Ureter (tissue), 1 donor: ENCODE results near the gene TNFRSF8. TPM values are rescaled to one million over a fixed set of nuclear protein-coding genes. Genes with fewer than 3 reads are reported as not detected.
"Not testable (repeated sequence)": the region's sequence is repeated elsewhere in the genome, so short reads cannot be mapped to it uniquely, and the experiment has no call there.

ENCODE experiments used
- DNase-seq: peaks from one replicate; pipeline ENCODE4 v3.0.0-alpha.2; 2020; ENCODE audit warnings: low spot score
- total RNA-seq: library from RNA; stranded (reverse); gene quantifications from one replicate; pipeline ENCODE4 v1.2.4, GENCODE V29; 2023
- donor health status: DM: yes; HTN: yes; CAD: no.

TNFRSF8 gene
- total RNA-seq, 1 donor from 2014 or later: 0.36 TPM

DNA sequence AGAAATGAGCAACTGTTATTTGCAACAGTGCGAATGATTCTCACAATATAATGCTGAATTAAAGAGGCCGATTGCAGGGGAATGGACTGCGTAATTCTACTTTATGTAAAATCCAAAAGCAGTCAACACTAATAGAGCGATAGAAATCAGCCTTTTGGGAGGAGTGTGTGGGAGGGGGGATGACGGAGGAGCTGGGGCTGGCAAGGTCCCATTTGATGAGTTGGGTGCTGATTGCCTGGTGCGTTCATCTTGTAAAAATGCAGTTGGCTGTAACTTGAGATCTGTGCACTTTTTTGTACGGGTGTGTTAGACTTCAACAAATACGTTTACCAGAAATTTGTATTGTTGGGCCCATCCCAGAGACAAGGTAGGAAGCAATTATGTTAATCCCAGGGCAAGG lies 20.7 kb downstream of the TNFRSF8 start:
- no peak for DNase-seq

DNA sequence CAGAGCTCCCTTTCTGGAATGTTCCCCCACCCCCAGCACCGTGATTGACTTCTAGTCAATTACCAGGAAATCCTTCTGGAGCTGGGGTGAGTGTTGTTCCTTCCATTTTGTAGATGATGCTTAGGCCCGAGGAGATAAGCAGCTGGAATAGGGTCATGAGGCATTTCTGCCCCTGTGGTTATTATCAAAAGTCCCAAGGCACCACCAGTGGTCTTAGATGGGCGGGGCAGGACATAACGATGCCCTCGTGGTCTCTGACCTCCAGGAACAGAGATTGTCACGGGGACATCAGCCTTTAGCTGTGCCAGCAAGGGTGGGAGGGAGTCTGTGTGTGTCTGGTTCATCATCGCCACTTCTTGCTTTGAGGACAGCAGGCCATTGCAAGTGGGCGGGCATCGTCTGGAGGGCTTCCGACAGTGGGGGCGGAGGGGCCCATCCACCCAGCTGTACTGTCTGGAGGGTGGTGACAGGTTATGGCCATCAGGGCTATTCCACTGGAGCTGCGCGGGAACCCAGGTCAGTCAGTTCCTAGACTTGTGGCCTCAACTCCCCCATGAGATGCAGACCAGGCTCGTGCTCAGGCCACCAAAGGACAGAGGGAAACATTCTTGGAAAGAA lies 22.6 kb downstream of the TNFRSF8 start:
- no peak for DNase-seq

DNA sequence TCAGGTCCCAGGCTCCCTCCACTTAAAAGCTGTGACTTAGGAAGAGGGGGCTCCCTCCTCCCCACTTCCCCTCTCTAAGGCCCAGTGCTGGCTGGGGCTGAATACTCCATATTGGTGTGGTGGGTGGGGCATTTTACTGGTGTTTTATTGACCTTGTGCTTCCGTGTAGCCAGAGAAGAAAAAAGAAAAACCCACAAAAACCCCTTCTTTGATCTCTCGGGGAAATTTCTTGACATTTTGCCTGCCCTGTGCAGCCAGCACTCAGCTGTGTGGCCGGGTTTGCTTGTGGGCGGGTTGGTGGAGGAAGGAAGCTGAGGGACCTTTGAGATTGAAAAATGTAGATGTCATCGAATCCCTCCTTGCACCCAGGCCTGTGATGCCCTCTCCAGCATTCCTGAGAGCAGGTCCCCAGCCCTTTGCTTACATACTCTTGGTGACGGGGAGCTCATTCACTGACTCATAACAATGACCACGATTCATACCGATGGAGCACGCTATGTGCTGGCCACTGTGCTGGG lies 24.8 kb downstream of the TNFRSF8 start:
- no peak for DNase-seq

DNA sequence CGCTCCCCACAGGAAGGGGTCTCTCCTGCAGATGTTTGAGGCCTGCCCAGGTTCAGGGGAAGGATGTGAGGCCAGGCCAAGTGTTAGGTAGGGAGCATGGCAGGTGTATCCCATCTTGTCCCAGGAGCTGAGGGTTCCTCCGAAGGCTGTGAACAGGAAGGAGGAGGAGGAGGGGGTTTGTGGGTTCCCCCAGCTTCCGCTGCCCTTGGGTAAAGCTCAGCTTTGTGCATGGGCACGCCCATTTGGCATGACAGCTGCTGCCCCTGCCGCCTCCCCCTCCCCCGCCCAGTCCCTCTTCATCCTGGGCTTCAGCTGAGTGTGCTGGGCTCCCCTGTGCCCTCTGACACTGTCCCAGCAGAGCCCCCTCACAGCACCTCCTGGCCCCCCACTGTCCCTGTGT lies 25.5 kb downstream of the TNFRSF8 start:
- no peak for DNase-seq

DNA sequence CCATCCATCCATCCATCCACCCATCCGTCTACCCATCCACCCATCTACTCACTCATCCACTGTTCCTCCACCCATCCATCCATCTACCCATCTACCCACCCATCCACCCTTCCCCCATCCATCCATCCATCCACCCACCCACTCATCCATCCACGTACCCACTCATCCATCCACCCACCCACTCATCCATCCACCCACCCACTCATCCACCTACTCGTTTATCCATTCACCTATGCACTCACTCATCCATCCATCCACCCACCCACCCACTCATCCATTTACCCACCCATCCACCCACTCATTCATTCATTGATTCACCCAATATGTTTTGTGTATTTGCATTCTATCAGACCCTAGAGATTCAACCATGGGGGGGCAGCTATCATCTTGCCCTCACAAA lies 27.2 kb downstream of the TNFRSF8 start:
- no peak for DNase-seq

DNA sequence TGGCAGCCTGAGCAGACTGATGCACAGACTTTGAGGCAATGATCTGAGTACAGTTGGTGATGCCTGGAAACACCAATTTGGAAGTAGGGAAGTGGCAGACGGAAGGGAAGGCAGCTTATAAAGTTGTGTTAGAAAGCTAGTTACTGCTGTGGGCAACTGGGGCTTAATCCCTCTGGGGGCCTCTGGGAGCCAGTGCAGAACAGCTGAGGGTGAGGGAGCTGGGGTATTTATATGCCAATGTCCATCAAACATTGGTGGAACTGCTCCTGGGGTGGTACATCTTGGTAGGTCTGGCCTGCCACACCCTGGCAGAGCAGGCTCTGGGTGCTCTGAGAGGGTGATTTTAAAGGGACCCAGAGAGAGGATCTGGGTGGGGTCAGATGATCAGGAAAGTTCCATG lies 28.1 kb downstream of the TNFRSF8 start:
- DNase-seq: no peak

DNA sequence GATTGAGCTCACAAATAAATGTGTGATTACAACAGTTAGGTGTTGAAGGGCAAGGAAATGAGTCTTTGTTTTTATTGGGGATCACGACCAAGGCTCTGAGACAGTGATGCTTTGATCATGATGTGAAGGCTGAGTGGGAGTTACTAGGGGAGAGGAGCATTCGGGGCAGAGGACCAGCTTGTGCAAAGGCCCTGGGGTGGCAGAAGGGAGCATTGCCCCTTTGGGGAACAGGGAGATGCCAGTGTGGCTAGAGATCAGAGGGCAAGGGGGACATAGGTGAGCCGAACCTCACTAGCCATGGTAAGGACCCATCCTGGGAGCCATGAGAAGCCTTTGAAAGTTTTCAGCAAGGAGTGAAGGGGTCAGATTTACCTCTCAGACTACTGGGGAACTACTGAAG lies 31.1 kb downstream of the TNFRSF8 start:
- DNase-seq: no peak

DNA sequence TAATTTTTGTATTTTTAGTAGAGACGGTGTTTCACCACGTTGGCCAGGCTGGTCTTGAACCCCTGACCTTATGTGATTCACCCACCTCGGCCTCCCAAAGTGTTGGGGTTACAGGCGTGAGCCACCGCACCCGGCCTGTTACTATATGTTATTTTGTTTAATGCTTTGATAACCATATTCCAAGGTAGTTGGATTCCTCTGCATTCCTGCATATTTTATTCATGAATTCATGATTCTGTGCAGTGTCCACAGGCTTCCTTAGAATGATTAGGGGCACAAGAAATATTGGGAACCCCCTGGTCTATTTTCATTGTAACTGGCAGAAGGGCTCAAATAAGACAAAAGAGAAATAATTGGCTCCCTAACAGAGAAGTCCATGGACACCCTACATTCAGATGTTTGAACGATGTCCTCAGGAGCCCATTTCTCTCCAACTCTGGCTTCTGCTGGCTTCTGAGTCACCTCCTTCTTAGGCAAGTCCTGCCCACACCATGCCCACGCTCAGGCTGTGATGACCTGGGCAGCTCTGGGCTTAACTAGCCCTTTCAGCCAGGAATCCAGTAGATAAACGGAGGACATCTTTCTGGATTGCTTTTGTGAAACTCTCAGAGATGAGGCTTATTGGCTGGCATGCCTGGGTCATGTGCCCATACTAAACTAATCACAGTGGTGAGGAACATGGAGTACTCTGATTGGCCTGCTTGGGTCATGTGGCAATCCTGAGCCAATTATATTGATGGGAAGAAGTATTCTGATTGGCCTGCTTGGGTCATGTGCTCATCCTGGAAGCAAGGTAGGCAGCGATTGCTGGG lies 32.6 kb downstream of the TNFRSF8 start:
- DNase-seq: no peak

DNA sequence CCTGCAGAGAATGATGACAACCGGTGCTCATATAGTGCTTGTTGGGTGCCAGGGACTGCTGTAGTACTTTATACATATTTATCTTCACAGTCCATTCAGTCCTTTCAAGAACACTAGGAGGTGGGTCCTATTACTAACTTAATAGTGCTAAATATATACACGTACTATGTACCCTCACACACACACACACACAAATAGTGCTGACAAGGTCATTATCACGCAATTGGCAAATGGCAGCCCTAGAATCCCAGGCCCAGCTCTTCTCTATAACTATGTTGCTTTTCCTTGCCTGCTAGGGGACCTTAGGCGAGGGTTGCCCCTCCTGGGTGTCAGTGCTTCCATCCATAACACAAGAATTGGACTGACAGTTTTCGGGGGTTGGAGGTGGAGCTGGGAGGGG lies 33.5 kb downstream of the TNFRSF8 start:
- DNase-seq: no peak

DNA sequence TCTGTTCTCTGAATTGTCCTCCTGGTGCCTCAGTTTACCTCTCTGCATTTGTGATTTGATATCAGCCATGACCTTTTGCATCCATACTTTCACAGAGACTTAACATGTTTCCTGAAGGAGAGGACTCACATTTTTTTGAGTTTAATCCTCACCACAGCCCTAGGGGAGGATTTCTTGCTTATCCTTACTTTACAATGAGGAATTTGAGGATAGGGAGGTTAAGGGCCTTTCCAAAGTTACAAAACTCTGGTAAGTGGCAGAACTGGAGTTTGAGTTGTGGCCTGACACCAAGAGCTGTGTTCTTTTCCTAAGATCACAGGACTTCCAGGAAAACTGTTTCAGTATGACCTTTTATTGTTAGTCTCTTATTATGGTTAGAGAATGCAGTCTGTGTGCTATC lies 34.2 kb downstream of the TNFRSF8 start:
- DNase-seq: no peak

DNA sequence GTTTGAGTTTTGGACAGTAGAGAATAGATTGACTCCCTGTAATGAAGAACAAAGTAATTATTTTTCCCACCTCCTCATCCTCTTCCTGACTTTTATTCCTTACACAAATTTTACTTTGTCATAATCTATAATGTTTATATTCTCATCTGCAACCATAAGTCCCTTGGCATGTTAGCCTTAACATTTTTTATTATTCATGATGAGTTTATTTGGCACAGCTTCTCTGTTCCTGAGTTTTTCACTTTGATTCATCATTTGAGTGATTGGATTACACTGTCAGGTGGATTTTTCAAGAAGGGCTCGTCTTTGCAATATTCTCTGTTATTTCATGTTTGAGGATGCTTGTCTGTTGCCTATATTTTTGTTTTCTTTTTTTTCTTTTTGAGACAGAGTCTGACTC lies 35.7 kb downstream of the TNFRSF8 start:
- no peak for DNase-seq

DNA sequence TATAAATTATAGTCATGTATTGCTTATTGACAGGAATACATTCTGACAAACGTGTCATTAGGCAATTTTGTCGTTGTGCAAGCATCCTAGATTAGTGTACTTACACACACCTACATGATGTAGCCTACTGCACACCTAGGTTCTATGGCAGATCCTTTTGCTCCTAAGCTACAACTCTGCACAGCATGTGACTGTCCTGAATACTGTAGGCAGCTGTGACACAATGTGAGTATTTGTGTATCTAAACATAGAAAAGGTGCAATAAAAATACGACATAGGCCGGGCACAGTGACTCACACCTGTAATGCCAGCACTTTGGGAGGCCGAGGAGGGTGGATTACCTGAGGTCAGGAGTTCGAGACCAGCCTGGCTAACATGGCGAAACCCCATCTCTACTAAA lies 36.5 kb downstream of the TNFRSF8 start:
- no peak for DNase-seq

DNA sequence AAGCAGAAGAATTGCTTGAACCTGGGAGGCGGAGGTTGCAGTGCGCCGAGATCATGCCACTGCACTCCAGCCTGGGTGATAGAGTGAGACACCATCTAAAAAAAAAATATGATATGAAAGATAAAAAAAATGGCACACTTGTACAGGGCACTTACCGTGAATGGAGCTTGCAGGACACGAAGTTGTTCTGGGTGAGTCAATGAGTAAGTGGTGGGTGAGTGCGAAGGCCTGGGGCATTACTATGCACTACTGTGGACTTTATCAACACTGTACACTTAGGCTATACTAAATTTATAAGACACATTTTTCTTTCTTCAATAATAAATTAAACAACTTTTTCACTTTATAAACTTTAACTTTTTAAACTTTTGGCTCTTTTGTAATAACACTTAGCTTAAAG lies 37.0 kb downstream of the TNFRSF8 start:
- DNase-seq: no peak

DNA sequence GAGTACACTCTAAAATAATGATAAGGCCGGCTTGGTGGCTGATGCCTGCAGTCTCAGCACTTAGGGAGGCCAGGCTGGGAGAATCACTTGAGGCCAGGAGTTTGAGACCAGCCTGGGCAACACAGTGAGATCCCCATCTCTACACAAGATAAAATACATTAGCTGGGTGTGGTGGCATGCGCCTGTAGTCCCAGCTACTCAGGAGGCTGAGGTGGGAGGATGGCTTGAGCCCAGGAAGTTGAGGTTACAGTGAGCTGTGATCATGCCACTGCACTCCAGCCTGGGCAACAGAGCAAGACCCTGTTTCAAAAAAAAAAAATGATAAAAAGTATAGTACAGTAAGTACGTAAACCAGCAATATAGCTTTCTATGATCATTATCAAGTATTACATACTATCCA lies 38.0 kb downstream of the TNFRSF8 start:
- DNase-seq: not testable (repeated sequence)

DNA sequence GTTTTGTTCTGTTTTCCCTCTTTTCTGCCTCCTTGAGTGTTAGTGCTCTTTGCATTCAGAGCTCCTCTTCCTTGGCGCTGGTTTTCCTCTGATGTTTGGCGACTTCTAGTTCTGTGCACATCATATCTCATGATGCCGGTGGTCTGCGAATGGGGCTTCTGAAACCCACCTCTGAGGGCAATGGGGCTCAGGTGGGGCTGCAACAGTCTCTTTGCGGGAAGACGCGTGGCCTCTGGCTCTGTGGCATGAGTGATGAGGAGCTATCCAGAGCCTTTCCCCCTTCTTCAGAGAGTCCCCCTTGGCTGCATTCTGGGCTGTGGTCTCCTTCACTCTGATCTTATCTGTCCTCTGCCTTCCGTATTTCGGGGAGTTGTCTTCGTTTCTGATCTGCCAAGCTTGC lies 39.0 kb downstream of the TNFRSF8 start:
- DNase-seq: no peak

DNA sequence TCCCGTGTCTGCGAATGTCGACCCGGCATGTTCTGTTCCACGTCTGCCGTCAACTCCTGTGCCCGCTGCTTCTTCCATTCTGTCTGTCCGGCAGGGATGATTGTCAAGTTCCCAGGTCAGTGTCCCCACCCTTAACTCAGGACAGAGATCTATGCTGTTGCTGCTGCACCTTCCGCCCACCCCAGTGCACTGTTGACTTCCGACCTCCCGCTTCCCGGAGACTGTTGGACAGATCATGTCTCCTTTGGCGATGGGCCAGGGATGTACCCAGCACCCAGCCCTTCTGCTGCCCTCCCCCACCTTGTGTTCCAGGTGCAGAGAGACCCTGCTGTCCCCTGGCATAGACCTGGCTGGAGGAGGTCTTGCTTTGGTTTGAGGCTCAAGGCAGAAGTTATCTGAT lies 41.3 kb downstream of the TNFRSF8 start:
- no peak for DNase-seq

DNA sequence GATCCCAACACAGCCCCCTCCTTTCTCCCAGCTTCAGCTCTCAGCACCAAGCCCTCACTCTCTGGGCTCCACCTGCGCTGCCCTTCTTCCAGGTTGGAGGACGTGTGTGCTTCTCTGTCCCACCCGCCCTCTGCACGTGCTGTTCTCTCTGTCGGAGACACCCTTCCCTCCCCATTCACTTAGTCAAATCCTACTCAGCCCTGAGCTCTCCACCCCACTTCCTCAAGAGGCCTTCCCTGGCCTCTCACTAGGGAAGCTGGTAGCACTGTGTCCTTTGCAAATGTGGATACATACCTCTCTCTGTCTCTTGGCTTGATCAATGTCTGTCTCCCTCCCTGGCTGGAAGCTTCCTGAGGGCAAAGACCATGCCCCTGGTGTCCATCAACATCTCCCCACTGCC lies 43.0 kb downstream of the TNFRSF8 start:
- no peak for DNase-seq

DNA sequence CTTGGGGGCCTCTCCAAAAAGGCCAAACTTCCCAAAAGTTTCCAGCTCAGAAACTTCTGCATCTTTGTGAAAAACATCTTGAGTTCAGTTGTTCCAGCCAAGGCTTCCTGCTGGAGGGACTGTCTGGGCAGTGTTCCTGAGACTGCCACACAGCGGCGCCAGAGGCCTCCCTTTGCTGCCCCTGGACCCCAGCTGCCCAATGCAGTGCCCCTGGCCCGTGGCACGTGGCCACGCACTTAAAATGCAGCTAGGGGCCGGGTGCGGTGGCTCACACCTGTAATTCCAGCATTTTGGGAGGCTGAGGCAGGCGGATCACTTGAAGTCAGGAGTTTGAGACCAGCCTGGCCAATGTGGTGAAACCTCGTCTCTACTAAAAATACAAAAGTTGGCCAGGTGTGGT lies 43.8 kb downstream of the TNFRSF8 start:
- not testable (repeated sequence) for DNase-seq

DNA sequence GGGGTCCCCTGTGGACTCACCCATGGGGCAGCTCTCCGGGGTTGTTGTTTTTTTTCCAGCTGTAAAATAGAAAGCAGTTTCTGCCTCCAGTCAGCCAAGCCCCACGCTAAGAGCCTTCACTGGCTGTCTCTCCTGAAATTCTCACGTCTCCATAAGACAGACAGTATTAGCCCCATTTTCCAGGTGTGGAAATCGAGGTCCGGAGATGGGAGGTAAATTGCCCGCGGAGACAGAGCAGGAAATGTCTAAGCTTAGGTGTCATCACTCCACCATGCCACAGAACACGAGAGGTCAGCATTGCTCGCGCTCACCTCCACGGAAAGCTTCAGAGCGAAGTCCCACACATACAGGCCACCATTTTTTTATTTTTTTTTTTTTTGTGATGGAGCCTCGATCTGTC lies 44.6 kb downstream of the TNFRSF8 start:
- DNase-seq: no peak

DNA sequence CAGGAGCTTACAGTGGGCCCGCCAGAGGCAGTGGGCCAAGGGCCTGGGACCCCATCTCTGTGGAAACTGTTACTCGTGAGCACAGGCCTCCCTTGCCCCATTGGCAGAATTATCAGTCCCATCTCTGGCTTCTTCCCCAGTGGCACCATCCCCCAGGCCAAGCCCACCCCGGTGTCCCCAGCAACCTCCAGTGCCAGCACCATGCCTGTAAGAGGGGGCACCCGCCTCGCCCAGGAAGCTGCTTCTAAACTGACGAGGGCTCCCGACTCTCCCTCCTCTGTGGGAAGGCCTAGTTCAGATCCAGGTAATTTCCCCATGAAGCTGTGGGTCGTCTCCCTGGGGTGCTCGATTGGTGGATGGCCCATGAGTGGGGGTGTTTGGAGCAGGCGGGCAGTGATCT lies 46.8 kb downstream of the TNFRSF8 start:
- no peak for DNase-seq

DNA sequence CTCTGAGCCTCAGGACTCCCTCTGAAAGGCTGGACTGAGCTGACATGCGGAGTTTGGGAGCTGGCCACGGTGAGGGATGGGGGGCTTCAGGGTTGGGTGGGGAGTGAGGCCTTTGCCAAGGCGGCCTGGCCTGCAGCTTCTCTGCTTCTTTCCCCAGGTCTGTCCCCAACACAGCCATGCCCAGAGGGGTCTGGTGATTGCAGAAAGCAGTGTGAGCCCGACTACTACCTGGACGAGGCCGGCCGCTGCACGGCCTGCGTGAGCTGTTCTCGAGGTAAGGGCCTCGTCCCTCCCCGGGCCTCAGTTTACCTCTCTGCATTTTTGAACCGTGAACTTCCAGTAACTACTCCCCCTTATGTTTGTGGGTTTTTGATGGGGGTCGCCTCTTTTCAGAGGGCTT lies 48.6 kb downstream of the TNFRSF8 start:
- DNase-seq: no peak

DNA sequence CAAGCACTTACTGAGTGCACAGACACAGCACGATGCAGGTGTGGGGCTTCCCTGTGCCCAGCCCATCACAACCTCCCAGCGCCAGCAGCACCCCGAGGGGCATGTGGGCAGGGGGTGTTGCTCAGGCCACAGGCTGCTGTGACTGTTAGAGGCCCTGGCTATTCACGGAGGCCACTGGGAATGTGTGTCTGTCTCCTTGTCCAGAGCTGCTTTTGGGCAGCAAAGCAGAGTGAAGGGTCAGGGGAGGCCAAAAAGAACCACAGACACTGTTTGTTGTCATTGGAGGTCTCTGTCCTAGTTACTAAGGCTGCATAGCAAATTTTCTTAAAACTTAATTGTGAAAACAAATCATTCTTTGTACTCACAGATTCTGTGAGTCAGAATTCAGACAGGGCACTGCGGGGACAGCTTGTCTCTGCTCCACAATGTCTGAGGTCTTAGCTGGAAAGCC lies 49.6 kb downstream of the TNFRSF8 start:
- no peak for DNase-seq
